Daoy (cell line): Measurements from ENCODE around the gene KRTAP10-1. TPM values are rescaled to one million over a fixed set of nuclear protein-coding genes. Genes with fewer than 3 reads are reported as not detected.

ENCODE experiments used
- DNase-seq: peaks from one replicate; pipeline ENCODE4 v3.0.0-alpha.2; 2015; ENCODE audit warnings: low read depth
- total RNA-seq: library from RNA; depleted of rRNA; stranded (reverse); fragments of >200 nt; shearing (Covaris generic); gene quantifications from 2 replicates; pipeline ENCODE4 v1.2.3, GENCODE V29; 2014

Gene KRTAP10-1
- total RNA-seq, 1 experiment from 2014 or later: not detected

- no peak for DNase-seq
Observed at GRCh38 chr21:44548922-44549321, 8.9 kb upstream of the KRTAP10-1 start.

GRCh38 chr21:44548381-44548780 is 8.4 kb upstream of the KRTAP10-1 start:
- DNase-seq: no peak

DNA sequence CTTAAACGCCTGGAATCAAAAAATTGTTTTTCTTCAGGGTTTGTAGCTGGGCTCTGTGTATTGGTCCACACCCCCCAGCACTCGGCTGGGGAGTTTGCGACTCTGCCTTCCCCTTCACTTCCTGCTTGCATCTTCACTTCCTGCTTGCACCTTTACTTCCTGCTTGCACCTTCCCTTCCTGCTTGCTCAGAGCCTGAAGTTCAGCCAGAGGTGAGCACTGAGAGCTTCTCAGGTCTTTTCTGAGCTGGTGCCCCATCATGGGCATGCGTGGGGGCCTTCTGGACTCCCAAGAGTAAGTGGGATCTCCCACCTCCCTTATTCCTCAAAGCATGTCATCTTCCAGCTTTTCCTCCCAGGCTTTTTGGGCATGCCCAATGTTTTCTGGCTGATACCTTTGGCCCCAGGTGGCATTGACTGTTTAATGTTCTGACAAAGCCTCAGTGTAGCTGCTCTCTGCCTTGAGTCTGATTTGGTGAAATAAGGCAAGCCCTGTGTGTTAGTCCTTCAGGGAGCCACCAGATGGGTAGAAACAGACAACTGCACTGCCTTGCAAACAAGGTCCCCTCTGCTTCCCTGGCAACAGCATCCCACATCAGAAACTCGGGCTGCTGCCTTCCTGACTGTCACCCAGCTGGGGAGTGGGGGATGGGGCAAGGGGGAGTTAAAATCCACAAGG is 7.8 kb upstream of the KRTAP10-1 start:
- no peak for DNase-seq

- DNase-seq: no peak
Observed at GRCh38 chr21:44544566-44544965, 4.6 kb upstream of the KRTAP10-1 start.

- DNase-seq: no peak
Observed at GRCh38 chr21:44542716-44543115, 2.7 kb upstream of the KRTAP10-1 start.

DNA sequence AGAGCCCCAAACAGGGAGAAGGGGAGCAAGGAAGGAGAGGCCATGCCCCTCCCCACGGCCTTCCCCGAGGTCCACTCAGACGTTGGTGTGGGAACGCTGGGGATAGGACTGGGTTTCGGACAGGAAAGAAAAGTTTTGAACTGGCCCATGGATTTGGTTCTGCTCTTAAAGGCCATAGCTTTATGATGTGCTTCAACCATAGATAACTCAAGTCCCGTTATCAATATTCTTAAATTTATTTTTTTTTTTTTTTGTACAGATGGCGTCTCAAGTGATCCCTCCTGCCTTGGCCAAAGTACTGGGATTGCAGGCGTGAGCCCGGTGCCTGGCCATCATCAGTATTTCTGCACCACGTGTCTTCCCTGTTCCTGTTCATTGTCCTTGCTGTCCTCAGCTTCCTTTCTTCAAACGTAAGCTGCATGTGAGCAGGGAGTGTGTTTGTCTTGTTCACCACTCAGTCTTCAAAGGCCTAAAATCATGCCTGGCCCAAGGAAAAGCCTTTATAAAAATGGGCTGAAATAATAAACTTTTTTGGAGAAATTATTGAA is 820 bp upstream of the KRTAP10-1 start:
- DNase-seq: no peak

- DNase-seq: peak; percentile 2
Observed at GRCh38 chr21:44539046-44539445, 949 bp downstream of the KRTAP10-1 start.

DNA sequence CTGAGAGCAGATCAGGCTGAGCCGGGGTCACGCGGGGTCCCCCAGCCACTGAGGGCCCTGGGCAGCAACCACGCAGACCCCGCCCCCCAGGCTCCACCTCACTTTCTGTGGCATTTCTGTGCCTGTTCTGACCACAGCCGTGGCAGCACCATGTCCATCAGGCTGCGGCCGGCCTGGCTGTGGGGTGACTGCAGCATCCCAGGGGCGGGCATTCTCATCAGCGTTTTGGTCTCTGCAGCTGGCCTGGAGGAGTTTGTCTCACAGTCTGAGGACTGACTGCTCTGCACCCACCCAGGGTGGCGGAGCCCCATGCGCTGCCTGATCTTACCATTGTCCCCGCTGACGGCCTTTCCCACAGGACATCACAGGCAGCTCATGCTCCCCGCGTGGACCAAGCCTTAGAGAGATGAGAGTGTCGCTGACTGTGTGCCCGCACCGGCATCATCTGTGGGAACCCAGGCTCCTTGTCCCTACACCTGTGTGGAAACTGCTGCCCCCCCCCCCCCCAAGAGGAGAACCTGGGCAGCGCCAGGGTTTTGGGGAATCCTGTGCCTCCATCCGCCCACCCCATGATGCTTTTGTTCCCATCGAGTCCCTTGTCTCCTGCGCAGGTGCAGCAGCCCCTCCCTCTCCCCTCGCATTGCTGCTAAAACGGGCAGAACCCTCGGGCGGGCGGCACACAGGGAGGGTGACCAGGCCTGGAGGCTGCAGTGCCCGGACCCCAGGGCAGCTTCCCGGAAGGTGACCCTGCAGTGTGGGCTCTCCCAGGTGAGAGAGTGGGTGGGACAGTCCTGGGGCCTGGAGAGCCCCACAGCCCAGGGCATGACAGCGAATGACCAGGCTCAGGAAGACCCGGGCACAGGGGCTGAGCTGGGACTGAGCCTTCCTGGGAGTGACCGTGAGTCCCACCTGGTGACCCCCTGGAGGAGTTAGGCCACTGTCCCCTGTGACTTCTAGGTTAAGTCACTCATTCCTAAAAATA is 1.8 kb downstream of the KRTAP10-1 start:
- peak; percentile 1 for DNase-seq

- DNase-seq: no peak
Observed at GRCh38 chr21:44535963-44536362, 4.0 kb downstream of the KRTAP10-1 start.

GRCh38 chr21:44534688-44535087 is 5.3 kb downstream of the KRTAP10-1 start:
- no peak for DNase-seq

DNA sequence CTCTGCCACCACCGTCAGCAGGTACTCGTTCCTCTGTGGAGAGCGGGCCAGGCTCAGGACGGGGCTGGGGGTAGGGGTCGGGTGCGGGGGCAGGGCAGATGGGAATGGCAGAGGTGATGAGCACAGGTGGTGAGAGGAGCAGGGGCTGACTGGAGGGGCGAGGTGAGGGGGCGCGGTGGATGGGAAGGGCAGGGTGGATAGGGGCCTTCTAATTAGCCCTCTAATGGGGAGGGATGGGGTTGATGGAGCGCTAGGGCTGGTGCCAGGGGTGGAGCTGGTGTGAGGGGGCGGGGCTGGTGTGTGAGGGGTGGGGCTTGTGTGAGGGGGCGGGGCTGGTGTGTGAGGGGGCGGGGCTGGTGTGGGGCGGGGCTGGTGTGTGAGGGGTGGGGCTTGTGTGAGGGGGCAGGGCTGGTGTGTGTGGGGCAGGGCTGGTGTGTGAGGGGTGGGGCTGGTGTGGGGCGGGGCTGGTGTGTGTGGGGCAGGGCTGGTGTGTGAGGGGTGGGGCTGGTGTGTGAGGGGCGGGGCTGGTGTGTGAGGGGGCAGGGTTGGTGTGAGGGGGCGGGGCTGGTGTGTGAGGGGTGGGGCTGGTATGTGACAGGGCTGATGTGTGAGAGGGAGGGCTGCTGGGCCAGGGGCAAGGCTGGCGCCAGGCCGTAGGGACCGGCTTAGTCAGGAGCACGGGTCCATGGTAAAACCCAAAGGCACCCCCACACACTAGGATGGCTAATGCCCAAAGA is 5.9 kb downstream of the KRTAP10-1 start:
- no peak for DNase-seq

GRCh38 chr21:44533121-44533890 is 6.7 kb downstream of the KRTAP10-1 start:
- no peak for DNase-seq

DNA sequence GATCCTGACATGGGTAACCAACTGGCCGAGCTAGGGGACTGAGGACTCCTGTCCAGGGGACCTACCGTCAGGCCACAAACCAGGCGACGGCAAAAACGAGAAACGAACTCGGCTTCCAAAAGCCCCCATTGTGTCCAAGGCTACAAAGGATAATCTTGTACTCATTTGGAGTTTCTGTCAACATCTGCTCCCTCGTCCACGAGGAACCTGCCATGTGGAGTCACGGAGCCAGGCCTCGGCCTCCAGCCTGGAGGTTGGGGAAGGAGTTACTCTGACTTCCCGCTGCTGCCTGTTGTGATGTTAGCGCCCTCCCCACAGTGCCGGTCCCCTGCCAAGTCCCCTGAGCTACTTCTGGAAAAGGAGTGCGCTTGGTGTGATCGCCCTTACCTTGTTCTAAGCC is 7.3 kb downstream of the KRTAP10-1 start:
- no peak for DNase-seq

- no peak for DNase-seq
Observed at GRCh38 chr21:44531606-44532564, 8.1 kb downstream of the KRTAP10-1 start.

GRCh38 chr21:44530903-44531605 is 8.9 kb downstream of the KRTAP10-1 start:
- DNase-seq: no peak

GRCh38 chr21:44530221-44530902 is 9.6 kb downstream of the KRTAP10-1 start:
- DNase-seq: no peak

DNA sequence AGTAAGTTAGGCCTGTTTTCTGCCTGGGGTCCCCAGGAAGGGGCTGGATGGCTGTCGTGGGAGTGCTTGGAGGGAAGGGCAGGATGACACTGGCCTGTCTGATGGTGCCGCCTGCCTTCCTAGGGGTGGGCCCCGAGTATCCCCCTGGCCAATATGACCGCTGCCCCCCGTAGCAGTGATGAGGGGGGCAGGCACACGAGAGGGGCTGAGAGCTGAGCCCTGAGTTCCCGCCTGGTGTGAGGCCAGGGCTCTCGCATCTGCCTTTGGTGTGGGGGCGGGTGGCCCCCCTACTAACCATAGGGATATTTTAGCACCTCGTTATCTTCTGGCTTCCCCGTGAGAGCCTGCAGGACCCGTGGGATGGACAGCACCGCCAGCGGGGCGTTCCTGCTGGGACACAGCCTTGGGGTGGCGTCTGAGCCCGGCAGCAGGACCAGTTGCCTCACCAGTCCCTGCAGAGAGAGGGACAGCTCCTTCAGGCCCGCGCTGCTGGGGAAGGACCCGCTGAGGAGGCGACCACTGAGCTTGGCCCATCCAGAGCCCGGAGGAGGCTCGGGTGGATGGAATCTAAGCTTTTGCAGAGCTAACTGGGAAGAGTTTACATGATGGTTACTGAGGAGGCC is 10.4 kb downstream of the KRTAP10-1 start:
- no peak for DNase-seq

- DNase-seq: no peak
Observed at GRCh38 chr21:44529011-44529421, 11.0 kb downstream of the KRTAP10-1 start.
